Measurements from ENCODE around the gene NTRK1. TPM values are rescaled to one million over a fixed set of nuclear protein-coding genes. Genes with fewer than 3 reads are reported as not detected.

Gene NTRK1
- polyA plus RNA-seq, 1 of the 3 experiments (the other 2 are of a cell fraction), result 0.97 TPM

DNA sequence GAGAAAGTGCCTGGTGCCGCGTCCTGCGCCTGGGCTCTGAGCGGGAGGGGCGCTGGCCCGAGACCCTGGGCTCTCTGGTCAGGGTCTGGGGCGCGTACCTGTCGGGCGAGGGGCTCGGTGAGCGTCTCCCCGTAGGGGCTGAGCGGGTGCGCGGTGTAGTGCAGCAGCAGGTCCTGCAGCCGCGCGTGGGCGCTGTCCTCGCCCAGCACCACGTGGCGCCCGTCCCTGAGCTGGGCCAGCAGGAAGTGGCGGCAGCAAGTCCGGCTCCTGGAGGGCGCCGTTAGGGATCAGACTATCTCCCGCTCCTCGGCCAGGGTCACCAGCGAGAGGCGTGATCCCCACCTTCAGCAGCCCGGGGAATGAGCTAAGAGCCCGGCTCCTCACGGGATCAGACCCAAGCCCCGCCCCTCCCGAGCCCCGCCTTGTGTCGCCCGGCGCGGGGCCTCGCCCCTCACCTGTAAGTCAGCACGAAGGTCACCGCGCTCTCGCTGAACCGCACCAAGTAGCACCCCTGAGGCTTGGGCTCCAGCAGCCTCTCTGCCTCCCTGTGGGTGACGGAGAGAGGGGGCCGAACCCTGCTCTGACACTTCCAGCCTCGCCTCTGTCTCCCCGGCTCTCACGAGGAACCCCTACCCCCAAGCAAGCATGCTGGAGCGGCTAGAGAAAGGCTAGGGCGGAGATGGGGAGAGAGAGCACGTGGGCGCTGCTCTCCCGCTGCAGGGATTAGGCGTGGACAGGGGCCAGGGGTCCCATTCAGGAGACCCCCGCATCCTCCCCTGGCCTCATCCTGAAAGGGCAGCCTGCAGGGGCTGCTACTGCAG lies 46.7 kb upstream of the NTRK1 start:
- no peaks in the 10 kb centered on the region for H3K9me3 ChIP-seq
- TF ChIP-seq RXRA (IDR thresholded peaks at IDR 0.05; ENCODE audit: borderline replicate concordance, low read depth) (no peak), FOSL2 (IDR thresholded peaks at IDR 0.05; ENCODE audit: borderline replicate concordance, low read depth) (no peak), TAF1 (IDR thresholded peaks at IDR 0.05; ENCODE audit: borderline replicate concordance, low read depth, low read length) (no peak), NFIC (IDR thresholded peaks at IDR 0.05; ENCODE audit: borderline replicate concordance) (no peak)
- TF ChIP-seq, protein P1, sequence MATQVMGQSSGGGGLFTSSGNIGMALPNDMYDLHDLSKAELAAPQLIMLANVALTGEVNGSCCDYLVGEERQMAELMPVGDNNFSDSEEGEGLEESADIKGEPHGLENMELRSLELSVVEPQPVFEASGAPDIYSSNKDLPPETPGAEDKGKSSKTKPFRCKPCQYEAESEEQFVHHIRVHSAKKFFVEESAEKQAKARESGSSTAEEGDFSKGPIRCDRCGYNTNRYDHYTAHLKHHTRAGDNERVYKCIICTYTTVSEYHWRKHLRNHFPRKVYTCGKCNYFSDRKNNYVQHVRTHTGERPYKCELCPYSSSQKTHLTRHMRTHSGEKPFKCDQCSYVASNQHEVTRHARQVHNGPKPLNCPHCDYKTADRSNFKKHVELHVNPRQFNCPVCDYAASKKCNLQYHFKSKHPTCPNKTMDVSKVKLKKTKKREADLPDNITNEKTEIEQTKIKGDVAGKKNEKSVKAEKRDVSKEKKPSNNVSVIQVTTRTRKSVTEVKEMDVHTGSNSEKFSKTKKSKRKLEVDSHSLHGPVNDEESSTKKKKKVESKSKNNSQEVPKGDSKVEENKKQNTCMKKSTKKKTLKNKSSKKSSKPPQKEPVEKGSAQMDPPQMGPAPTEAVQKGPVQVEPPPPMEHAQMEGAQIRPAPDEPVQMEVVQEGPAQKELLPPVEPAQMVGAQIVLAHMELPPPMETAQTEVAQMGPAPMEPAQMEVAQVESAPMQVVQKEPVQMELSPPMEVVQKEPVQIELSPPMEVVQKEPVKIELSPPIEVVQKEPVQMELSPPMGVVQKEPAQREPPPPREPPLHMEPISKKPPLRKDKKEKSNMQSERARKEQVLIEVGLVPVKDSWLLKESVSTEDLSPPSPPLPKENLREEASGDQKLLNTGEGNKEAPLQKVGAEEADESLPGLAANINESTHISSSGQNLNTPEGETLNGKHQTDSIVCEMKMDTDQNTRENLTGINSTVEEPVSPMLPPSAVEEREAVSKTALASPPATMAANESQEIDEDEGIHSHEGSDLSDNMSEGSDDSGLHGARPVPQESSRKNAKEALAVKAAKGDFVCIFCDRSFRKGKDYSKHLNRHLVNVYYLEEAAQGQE (IDR thresholded peaks at IDR 0.05; ENCODE audit: low read depth, low read length), result no peak
- no peak overlapping the region for H3K27ac ChIP-seq (ENCODE audit: low read depth in 2 of 2, low read length in 1 of 2)
- no peaks in the 10 kb centered on the region for H3K27me3 ChIP-seq (ENCODE audit: insufficient read depth)
- no peak for DNase-seq
- no peak overlapping the region; the same call in 1 of the 2 replicates for H2AFZ ChIP-seq (ENCODE audit: low read depth)
- H3F3A ChIP-seq (replicated peaks; ENCODE audit: insufficient read depth), result no peaks in the 10 kb centered on the region
- 76% methylated on average over 43 of the region's 60 CpGs for WGBS (ENCODE audit: low lambda C conversion rate)
- no peak overlapping the region for H3K4me2 ChIP-seq
- ChIA-PET POLR2A (no interaction called here), CTCF (interaction anchor here (1.1 to 5.5 kb wide), 4 partner anchors 12 to 88 kb away, joined by 3 to 27 read pairs (median 12); partner anchors contain the start of gene NTRK1)
- H3K9me2 ChIP-seq, result no peaks in the 10 kb centered on the region
- no peak overlapping the region for H3K4me3 ChIP-seq (ENCODE audit: low read depth in 2 of 2, low read length in 1 of 2)
- no peaks in the 10 kb centered on the region for H3K79me2 ChIP-seq (ENCODE audit: insufficient read depth)
- peaks cover 15 to 26% of the 10 kb centered on the region in 2 experiments for H3K4me1 ChIP-seq (ENCODE audit: control insufficient read depth in 1 of 2, insufficient read depth in 2 of 2, low read depth in 1 of 2, low read length in 1 of 2)
- H4K20me1 ChIP-seq (ENCODE audit: insufficient read depth), result no peaks in the 10 kb centered on the region
- H3K9ac ChIP-seq, result no peak overlapping the region
- no peaks in the 10 kb centered on the region for H3K36me3 ChIP-seq (replicated peaks in 1 of 2; ENCODE audit: control insufficient read depth in 1 of 2, insufficient read depth in 2 of 2, low read length in 1 of 2)

DNA sequence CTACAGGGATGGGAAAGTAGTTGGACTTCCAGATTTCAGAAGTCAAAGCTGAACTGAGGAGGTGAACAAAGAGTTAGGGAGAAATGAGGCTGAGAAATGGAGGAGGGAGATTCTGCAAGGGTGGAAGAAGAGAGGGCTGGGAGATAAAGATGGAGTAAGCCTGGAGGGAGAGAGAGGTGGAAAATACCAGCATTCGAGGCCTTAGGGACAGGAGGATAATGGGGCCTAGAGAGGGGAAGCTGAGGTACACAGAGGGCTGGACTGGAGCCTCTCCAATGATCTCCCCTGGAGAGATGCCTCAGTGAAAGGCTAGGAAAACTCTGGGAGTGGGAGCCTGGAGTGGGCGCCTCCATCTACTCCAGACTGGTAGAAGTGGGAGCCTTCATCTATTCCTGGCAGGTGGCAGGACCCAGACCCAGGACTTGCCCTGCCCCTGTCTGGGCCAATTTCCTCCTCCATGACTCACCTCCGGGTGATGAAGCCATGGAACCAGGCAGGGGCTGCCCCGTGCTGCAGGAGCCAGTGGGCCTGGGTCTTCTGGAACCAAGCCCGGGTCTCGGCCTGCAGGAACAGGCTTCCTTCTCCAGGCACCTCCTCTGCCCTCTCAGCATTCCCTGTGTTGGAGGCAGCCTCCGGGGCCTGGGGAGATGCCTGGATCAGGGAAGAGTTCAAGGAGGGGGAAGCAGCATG lies 45.9 kb upstream of the NTRK1 start:
- no peaks in the 10 kb centered on the region for H4K20me1 ChIP-seq (ENCODE audit: insufficient read depth)
- ChIA-PET CTCF (interaction anchor here (1.1 to 5.5 kb wide), 8 partner anchors 10 to 89 kb away, joined by 3 to 27 read pairs (median 4); partner anchors contain the start of gene NTRK1), POLR2A (interaction anchor here (0.8 to 0.9 kb wide), 3 partner anchors 12 to 45 kb away, joined by 3 to 4 read pairs (median 3); no protein-coding TSS in a partner anchor)
- H3K4me3 ChIP-seq (ENCODE audit: low read depth in 2 of 2, low read length in 1 of 2), result no peak overlapping the region
- no peak for DNase-seq
- H3K9me3 ChIP-seq, result no peaks in the 10 kb centered on the region
- H3K36me3 ChIP-seq (replicated peaks in 1 of 2; ENCODE audit: control insufficient read depth in 1 of 2, insufficient read depth in 2 of 2, low read length in 1 of 2), result no peaks in the 10 kb centered on the region
- 65% methylated on average over 6 of the region's 7 CpGs for WGBS (ENCODE audit: low lambda C conversion rate)
- no peak overlapping the region for H3K9ac ChIP-seq
- peak overlapping the region; percentile 20; the same call in 1 of the 2 replicates for H3K4me2 ChIP-seq
- H3K4me1 ChIP-seq (ENCODE audit: control insufficient read depth in 1 of 2, insufficient read depth in 2 of 2, low read depth in 1 of 2, low read length in 1 of 2), result peaks cover 15 to 26% of the 10 kb centered on the region in 2 experiments
- H3K27me3 ChIP-seq (ENCODE audit: insufficient read depth), result no peaks in the 10 kb centered on the region
- peak overlapping the region in 1 of 2 experiments; percentile 61; a peak in 2 of 4 replicates for H3K27ac ChIP-seq (ENCODE audit: low read depth in 2 of 2, low read length in 1 of 2)
- no peaks in the 10 kb centered on the region for H3K79me2 ChIP-seq (ENCODE audit: insufficient read depth)
- H3K9me2 ChIP-seq, result no peaks in the 10 kb centered on the region
- TF ChIP-seq NRF1 (IDR thresholded peaks at IDR 0.05; ENCODE audit: low read depth, low read length), result no peak
- TF ChIP-seq, protein P2, sequence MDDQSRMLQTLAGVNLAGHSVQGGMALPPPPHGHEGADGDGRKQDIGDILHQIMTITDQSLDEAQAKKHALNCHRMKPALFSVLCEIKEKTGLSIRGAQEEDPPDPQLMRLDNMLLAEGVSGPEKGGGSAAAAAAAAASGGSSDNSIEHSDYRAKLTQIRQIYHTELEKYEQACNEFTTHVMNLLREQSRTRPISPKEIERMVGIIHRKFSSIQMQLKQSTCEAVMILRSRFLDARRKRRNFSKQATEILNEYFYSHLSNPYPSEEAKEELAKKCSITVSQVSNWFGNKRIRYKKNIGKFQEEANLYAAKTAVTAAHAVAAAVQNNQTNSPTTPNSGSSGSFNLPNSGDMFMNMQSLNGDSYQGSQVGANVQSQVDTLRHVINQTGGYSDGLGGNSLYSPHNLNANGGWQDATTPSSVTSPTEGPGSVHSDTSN (IDR thresholded peaks at IDR 0.05), result peak; percentile 41; the same call in 1 of the 2 replicates
- no peaks in the 10 kb centered on the region for H3F3A ChIP-seq (replicated peaks; ENCODE audit: insufficient read depth)
- H2AFZ ChIP-seq (ENCODE audit: low read depth), result no peak overlapping the region
